GM12873 (cell line): ENCODE results near the gene STMN3.

Experiments
- CTCF ChIP-seq: IDR thresholded peaks from 2 replicates; pipeline ENCODE4 v1.5.1; 2012; ENCODE audit warnings: low read depth, mild to moderate bottlenecking, moderate library complexity, low read length, control low read depth; ENCODE audit not compliant: insufficient read depth; ENCODE audit errors: missing control alignments

Gene STMN3

DNA sequence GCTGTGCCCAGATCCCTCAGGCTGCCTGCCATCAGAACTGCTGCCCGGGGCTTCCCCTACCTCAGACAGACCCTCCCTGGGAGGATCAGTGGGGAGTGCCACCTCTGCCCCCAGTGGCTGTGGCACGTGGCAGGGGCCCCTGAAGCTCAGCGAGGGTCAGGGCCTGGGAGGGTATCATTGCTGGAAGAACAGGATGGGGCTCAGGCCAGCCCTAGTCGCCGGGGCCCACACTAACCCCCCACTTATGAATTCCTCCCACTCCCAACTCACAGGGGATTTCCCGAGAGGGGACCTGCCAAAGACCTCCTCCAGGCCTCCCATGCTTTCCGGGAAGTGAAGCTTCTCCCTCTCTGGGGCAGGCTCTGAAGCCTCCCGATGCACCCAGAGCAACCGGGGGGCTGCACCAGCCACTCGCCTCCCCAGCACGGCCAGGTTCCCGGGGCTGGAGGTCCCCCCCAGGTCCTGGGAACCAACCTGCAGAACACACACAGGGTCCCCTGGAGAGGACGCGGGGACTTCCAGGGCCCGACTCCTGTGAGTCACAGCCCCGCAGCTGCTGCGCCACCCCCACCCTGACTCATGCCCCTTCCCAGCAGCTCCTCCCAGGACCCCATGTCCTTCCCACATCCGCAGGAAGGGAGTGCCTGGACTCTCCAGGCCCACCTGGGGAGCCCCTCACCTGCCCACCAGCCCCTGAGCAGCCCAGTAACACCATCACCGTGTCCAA, 45.7 kb upstream of the STMN3 start:
- no peak for TF ChIP-seq CTCF

DNA sequence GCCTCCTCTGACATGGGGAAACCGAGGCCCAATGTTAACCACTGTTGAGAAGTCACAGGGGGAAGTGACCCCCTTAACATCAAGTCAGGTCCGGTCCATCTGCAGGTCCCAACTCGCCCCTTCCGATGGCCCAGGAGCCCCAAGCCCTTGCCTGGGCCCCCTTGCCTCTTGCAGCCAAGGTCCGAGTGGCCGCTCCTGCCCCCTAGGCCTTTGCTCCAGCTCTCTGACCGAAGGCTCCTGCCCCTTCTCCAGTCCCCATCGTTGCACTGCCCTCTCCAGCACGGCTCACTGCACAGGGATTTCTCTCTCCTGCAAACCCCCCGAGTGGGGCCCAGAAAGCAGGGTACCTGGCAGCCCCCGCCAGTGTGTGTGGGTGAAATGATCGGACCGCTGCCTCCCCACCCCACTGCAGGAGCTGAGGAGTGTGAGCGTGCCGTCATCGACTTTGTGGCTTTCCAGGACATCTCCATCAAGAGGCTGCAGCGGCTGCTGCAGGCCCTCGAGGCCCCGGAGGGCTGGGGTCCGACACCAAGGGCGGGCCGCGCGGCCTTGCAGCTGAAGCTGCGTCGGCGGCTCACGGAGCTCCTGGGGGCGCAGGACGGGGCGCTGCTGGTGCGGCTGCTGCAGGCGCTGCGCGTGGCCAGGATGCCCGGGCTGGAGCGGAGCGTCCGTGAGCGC, 44.8 kb upstream of the STMN3 start:
- TF ChIP-seq CTCF: no peak

DNA sequence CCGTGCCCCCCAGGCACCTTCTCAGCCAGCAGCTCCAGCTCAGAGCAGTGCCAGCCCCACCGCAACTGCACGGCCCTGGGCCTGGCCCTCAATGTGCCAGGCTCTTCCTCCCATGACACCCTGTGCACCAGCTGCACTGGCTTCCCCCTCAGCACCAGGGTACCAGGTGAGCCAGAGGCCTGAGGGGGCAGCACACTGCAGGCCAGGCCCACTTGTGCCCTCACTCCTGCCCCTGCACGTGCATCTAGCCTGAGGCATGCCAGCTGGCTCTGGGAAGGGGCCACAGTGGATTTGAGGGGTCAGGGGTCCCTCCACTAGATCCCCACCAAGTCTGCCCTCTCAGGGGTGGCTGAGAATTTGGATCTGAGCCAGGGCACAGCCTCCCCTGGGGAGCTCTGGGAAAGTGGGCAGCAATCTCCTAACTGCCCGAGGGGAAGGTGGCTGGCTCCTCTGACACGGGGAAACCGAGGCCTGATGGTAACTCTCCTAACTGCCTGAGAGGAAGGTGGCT, 44.2 kb upstream of the STMN3 start:
- TF ChIP-seq CTCF: no peak

GRCh38 chr20:63696628-63697356, 43.6 kb upstream of the STMN3 start, which contains the start of gene TNFRSF6B:
Gene TNFRSF6B (plus strand): TSS chr20:63696652. CDS start chr20:63696768, 116 bp downstream.
- no peak for TF ChIP-seq CTCF

DNA sequence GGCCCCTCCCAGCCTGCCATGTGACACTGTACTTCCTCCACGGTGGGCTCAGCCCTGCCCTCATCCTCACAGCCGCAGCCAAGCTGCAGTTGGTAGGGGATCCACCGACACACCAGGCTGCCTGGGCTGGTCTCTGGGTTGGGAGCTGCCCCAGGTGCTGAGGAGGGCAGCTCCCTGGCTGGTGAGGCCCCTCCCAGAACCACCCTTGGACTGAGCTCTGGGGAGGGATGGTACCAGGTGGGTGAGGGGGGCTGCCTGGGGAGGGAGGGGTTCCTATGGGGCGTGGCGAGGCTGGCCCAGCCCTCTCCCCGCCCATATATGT, 43.0 kb upstream of the STMN3 start:
- no peak for TF ChIP-seq CTCF

GRCh38 chr20:63695424-63696305, 42.4 kb upstream of the STMN3 start:
- TF ChIP-seq CTCF: no peak
